ELF-1 (cell line): ENCODE measurements around the gene MOCS3.

Experiments
- DNase-seq: peaks from one replicate; pipeline ENCODE4 v3.0.0-alpha.2; 2016; ENCODE audit warnings: low read depth, low spot score

Gene MOCS3

DNA sequence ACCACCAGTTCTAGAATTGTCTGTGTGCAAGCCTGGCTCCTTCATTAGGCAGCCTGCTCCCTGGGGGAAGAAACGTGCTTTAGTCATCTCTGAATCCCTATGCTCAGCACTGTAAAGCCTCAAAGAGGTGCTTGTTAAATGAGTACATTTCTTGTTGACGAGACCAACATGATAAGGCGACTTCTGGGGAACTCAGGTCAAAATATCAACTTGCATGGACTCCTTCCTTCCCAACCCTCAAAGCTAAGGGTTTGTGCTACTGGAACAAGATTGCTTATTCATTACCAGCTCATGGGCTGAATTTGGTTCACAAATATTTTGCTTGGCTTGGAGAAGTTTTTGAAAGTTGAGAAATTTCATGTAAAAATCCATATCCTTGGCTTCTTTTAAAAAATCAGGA is 53.7 kb downstream of the MOCS3 start:
- no peak for DNase-seq
